HEK293 (cell line): Measurements from ENCODE around the gene GUK1.

Experiments
- BCL11A ChIP-seq: fragments of 450-650 bp; formaldehyde crosslinking; IDR thresholded peaks from 2 replicates; pipeline ENCODE4 v1.5.1; 2016; ENCODE audit warnings: low read depth, missing biosample characterization, missing genetic modification characterization
- GLIS1 ChIP-seq: fragments of 450-650 bp; formaldehyde crosslinking; IDR thresholded peaks from 2 replicates; pipeline ENCODE4 v1.5.1; 2016; ENCODE audit warnings: missing biosample characterization, missing genetic modification characterization
- GLIS2 ChIP-seq: fragments of 450-650 bp; formaldehyde crosslinking; IDR thresholded peaks from 2 replicates; pipeline ENCODE4 v1.5.1; 2016; ENCODE audit warnings: missing biosample characterization, missing genetic modification characterization
- IKZF3 ChIP-seq: fragments of 450-650 bp; IDR thresholded peaks from 2 replicates; pipeline ENCODE4 v1.5.0; 2018; ENCODE audit warnings: missing biosample characterization, mild to moderate bottlenecking, missing genetic modification characterization, moderate library complexity
- MZF1 ChIP-seq: fragments of 450-650 bp; formaldehyde crosslinking; IDR thresholded peaks from 2 replicates; pipeline ENCODE4 v1.5.1; 2017; ENCODE audit warnings: missing biosample characterization, missing genetic modification characterization, borderline replicate concordance
- RBAK ChIP-seq: fragments of 450-650 bp; formaldehyde crosslinking; IDR thresholded peaks from 2 replicates; pipeline ENCODE4 v1.5.1; 2016; ENCODE audit warnings: missing biosample characterization, missing genetic modification characterization
- SALL2 ChIP-seq: fragments of 450-650 bp; formaldehyde crosslinking; IDR thresholded peaks from 2 replicates; pipeline ENCODE4 v1.5.0; 2017; ENCODE audit warnings: missing biosample characterization, mild to moderate bottlenecking, missing genetic modification characterization, borderline replicate concordance
- SP3 ChIP-seq: fragments of 450-650 bp; formaldehyde crosslinking; IDR thresholded peaks from 2 replicates; pipeline ENCODE4 v1.5.1; 2016; ENCODE audit warnings: missing biosample characterization, missing genetic modification characterization
- TRIM28 ChIP-seq: IDR thresholded peaks from 2 replicates; pipeline ENCODE4 v1.6.1; 2011; ENCODE audit warnings: low read length, control low read depth, borderline replicate concordance
- YY1 ChIP-seq: fragments of 450-650 bp; formaldehyde crosslinking; IDR thresholded peaks from 2 replicates; pipeline ENCODE4 v1.5.1; 2018; ENCODE audit warnings: missing biosample characterization, missing genetic modification characterization
- ZBTB7A ChIP-seq: fragments of 450-650 bp; formaldehyde crosslinking; IDR thresholded peaks from 2 replicates; pipeline ENCODE4 v1.5.1; 2016; ENCODE audit warnings: low read depth, missing biosample characterization, missing genetic modification characterization
- ZBTB8A ChIP-seq: fragments of 450-650 bp; formaldehyde crosslinking; IDR thresholded peaks from 2 replicates; pipeline ENCODE4 v1.5.1; 2016; ENCODE audit warnings: missing biosample characterization, missing genetic modification characterization
- ZNF10 ChIP-seq: fragments of 450-650 bp; formaldehyde crosslinking; IDR thresholded peaks from 2 replicates; pipeline ENCODE4 v1.5.1; 2017; ENCODE audit warnings: missing biosample characterization, missing genetic modification characterization
- ZNF157 ChIP-seq: fragments of 450-650 bp; formaldehyde crosslinking; IDR thresholded peaks from 2 replicates; pipeline ENCODE4 v1.5.1; 2016; ENCODE audit warnings: missing biosample characterization, missing genetic modification characterization
- ZNF211 ChIP-seq: fragments of 450-650 bp; formaldehyde crosslinking; IDR thresholded peaks from 2 replicates; pipeline ENCODE4 v1.5.1; 2016; ENCODE audit warnings: low read depth, missing biosample characterization, missing genetic modification characterization
- ZNF248 ChIP-seq: fragments of 450-650 bp; formaldehyde crosslinking; IDR thresholded peaks from 2 replicates; pipeline ENCODE4 v1.5.1; 2017; ENCODE audit warnings: missing biosample characterization, missing genetic modification characterization
- ZNF350 ChIP-seq: fragments of 450-650 bp; formaldehyde crosslinking; IDR thresholded peaks from 2 replicates; pipeline ENCODE4 v1.5.0; 2017; ENCODE audit warnings: missing biosample characterization, mild to moderate bottlenecking, missing genetic modification characterization
- ZNF416 ChIP-seq: fragments of 450-650 bp; formaldehyde crosslinking; IDR thresholded peaks from 2 replicates; pipeline ENCODE4 v1.5.1; 2016; ENCODE audit warnings: missing biosample characterization, missing genetic modification characterization
- ZNF501 ChIP-seq: fragments of 450-650 bp; formaldehyde crosslinking; IDR thresholded peaks from 2 replicates; pipeline ENCODE4 v1.5.1; 2016; ENCODE audit warnings: missing biosample characterization, missing genetic modification characterization
- ZNF510 ChIP-seq: fragments of 450-650 bp; formaldehyde crosslinking; IDR thresholded peaks from 2 replicates; pipeline ENCODE4 v1.5.1; 2018; ENCODE audit warnings: mild to moderate bottlenecking, missing genetic modification characterization, missing biosample characterization; ENCODE audit not compliant: insufficient replicate concordance
- ZNF530 ChIP-seq: fragments of 450-650 bp; formaldehyde crosslinking; IDR thresholded peaks from 2 replicates; pipeline ENCODE4 v1.5.1; 2016; ENCODE audit warnings: low read depth, missing biosample characterization, missing genetic modification characterization
- ZNF549 ChIP-seq: fragments of 450-650 bp; IDR thresholded peaks from 2 replicates; pipeline ENCODE4 v1.5.1; 2018; ENCODE audit warnings: missing biosample characterization, missing genetic modification characterization, mild to moderate bottlenecking, inconsistent platforms, moderate library complexity
- ZNF600 ChIP-seq: fragments of 450-650 bp; formaldehyde crosslinking; IDR thresholded peaks from 2 replicates; pipeline ENCODE4 v1.5.1; 2016; ENCODE audit warnings: missing biosample characterization, missing genetic modification characterization
- ZNF624 ChIP-seq: fragments of 450-650 bp; formaldehyde crosslinking; IDR thresholded peaks from 2 replicates; pipeline ENCODE4 v1.5.1; 2017; ENCODE audit warnings: missing biosample characterization, missing genetic modification characterization
- ZNF660 ChIP-seq: fragments of 450-650 bp; IDR thresholded peaks from 2 replicates; pipeline ENCODE4 v1.5.1; 2018; ENCODE audit warnings: missing biosample characterization, mild to moderate bottlenecking, missing genetic modification characterization
- ZNF677 ChIP-seq: fragments of 450-650 bp; IDR thresholded peaks from 2 replicates; pipeline ENCODE4 v1.5.0; 2018; ENCODE audit warnings: missing biosample characterization, mild to moderate bottlenecking, missing genetic modification characterization, moderate library complexity
- ZNF76 ChIP-seq: fragments of 450-650 bp; formaldehyde crosslinking; IDR thresholded peaks from 2 replicates; pipeline ENCODE4; 2016; ENCODE audit warnings: low read depth, missing biosample characterization, missing genetic modification characterization, borderline replicate concordance
- ZNF777 ChIP-seq: fragments of 450-650 bp; formaldehyde crosslinking; IDR thresholded peaks from 2 replicates; pipeline ENCODE4 v1.5.1; 2017; ENCODE audit warnings: missing biosample characterization, missing genetic modification characterization, borderline replicate concordance
- ZNF785 ChIP-seq: fragments of 450-650 bp; formaldehyde crosslinking; IDR thresholded peaks from 2 replicates; pipeline ENCODE4 v1.5.1; 2016; ENCODE audit warnings: missing biosample characterization, missing genetic modification characterization
- ZNF791 ChIP-seq: fragments of 450-650 bp; formaldehyde crosslinking; IDR thresholded peaks from 2 replicates; pipeline ENCODE4 v1.5.1; 2016; ENCODE audit warnings: missing biosample characterization, missing genetic modification characterization
- ZSCAN30 ChIP-seq: fragments of 450-650 bp; IDR thresholded peaks from 2 replicates; pipeline ENCODE4 v1.5.1; 2018; ENCODE audit warnings: missing biosample characterization, mild to moderate bottlenecking, missing genetic modification characterization, moderate library complexity
- TF ChIP-seq, protein P1 (sequence below): fragments of 450-650 bp; formaldehyde crosslinking; IDR thresholded peaks from 2 replicates; pipeline ENCODE4 v1.5.1; 2016; ENCODE audit warnings: missing biosample characterization, missing genetic modification characterization, borderline replicate concordance
- TF ChIP-seq, protein P2 (sequence below): fragments of 450-650 bp; formaldehyde crosslinking; IDR thresholded peaks from 2 replicates; pipeline ENCODE4 v1.5.1; 2017; ENCODE audit warnings: missing biosample characterization, missing genetic modification characterization
- TF ChIP-seq, protein P3 (sequence below): fragments of 450-650 bp; formaldehyde crosslinking; IDR thresholded peaks from 2 replicates; pipeline ENCODE4 v1.5.1; 2016; ENCODE audit warnings: missing biosample characterization, missing genetic modification characterization
- TF ChIP-seq, protein P4 (sequence below): fragments of 450-650 bp; formaldehyde crosslinking; IDR thresholded peaks from 2 replicates; pipeline ENCODE4 v1.5.1; 2016; ENCODE audit warnings: missing biosample characterization, missing genetic modification characterization, borderline replicate concordance

The GUK1 gene

DNA sequence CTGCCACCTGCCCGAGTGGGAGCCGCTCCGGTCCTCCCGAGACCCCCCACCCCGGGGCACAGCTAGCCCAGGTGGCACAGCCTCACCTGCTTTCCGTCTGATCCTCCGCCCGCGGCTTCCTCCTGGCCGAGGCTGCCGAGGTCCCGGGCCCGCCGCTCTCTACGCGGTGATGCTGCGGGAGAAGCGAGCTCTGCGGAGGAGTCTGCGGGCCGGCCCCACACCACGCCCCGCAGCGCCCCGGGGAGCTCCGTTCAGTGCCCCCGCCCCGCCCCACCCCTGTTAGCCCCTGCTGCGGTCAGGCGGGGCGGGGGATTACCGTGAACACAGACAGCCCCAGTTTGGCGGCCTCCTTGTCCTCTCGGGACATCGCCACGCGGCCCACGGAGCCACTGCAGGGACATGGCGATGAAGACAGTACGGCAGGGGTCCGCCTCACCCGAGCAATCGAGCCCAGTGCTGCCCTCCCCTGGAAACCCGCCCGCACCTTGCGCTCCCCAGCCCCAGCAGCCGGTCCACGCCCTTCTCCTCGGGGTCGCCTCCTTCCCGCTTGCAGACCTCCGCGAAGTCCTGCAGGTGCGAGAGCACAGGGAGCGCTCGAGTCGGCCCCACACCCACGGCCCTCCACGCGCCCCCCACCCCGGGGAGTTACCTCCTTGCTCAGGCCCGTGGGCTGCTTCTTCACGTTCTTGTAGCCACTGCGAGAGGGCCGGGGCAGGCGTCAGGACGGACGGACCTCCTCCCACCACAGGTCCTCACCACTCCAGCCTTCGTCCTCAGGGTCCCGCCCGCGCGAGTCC is 37.9 kb upstream of the GUK1 start (continued):
- TF ChIP-seq BCL11A (tag by site-specific recombination), result peak; percentile 56; the same call in 1 of the 2 replicates
- no peak for TF ChIP-seq SALL2
- TF ChIP-seq ZBTB8A, result peak; percentile 50; the same call in 1 of the 2 replicates
- TF ChIP-seq IKZF3 (tag by site-specific recombination), result no peak
- peak; percentile 89 for TF ChIP-seq ZNF501
- TF ChIP-seq ZBTB7A (tag by site-specific recombination), result peak; percentile 80; the same call in 1 of the 2 replicates
- peak; percentile 40; the same call in 1 of the 2 replicates for TF ChIP-seq YY1 (tag by site-specific recombination)
- TF ChIP-seq, protein P1, sequence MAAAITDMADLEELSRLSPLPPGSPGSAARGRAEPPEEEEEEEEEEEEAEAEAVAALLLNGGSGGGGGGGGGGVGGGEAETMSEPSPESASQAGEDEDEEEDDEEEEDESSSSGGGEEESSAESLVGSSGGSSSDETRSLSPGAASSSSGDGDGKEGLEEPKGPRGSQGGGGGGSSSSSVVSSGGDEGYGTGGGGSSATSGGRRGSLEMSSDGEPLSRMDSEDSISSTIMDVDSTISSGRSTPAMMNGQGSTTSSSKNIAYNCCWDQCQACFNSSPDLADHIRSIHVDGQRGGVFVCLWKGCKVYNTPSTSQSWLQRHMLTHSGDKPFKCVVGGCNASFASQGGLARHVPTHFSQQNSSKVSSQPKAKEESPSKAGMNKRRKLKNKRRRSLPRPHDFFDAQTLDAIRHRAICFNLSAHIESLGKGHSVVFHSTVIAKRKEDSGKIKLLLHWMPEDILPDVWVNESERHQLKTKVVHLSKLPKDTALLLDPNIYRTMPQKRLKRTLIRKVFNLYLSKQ (tag by site-specific recombination), result no peak
- no peak; the same call in 1 of the 2 replicates for TF ChIP-seq ZNF660 (tag by site-specific recombination)
- TF ChIP-seq ZNF350 (tag by site-specific recombination), result no peak
- no peak for TF ChIP-seq RBAK (tag by site-specific recombination)
- TF ChIP-seq ZSCAN30 (tag by site-specific recombination), result 0 out of 2 replicates have a peak, but pooled peaks have one; percentile 4
- peak; percentile 78; the same call in 1 of the 2 replicates for TF ChIP-seq GLIS1 (tag by site-specific recombination)
- TF ChIP-seq ZNF530 (tag by site-specific recombination), result no peak
- no peak for TF ChIP-seq ZNF211 (tag by site-specific recombination)
- TF ChIP-seq ZNF677 (tag by site-specific recombination), result no peak
- no peak for TF ChIP-seq ZNF510 (tag by site-specific recombination)
- no peak for TF ChIP-seq TRIM28
- TF ChIP-seq, protein P2, sequence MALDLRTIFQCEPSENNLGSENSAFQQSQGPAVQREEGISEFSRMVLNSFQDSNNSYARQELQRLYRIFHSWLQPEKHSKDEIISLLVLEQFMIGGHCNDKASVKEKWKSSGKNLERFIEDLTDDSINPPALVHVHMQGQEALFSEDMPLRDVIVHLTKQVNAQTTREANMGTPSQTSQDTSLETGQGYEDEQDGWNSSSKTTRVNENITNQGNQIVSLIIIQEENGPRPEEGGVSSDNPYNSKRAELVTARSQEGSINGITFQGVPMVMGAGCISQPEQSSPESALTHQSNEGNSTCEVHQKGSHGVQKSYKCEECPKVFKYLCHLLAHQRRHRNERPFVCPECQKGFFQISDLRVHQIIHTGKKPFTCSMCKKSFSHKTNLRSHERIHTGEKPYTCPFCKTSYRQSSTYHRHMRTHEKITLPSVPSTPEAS, result no peak
- peak; percentile 97 for TF ChIP-seq GLIS2 (tag by site-specific recombination)
- TF ChIP-seq, protein P3, sequence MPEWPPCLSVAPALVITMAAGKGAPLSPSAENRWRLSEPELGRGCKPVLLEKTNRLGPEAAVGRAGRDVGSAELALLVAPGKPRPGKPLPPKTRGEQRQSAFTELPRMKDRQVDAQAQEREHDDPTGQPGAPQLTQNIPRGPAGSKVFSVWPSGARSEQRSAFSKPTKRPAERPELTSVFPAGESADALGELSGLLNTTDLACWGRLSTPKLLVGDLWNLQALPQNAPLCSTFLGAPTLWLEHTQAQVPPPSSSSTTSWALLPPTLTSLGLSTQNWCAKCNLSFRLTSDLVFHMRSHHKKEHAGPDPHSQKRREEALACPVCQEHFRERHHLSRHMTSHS (tag by site-specific recombination), result no peak
- TF ChIP-seq ZNF10 (tag by site-specific recombination), result peak; percentile 16; the same call in 1 of the 2 replicates
- TF ChIP-seq ZNF624 (tag by site-specific recombination), result no peak
- TF ChIP-seq ZNF416 (tag by site-specific recombination), result no peak
- TF ChIP-seq ZNF777 (tag by site-specific recombination), result no peak
- TF ChIP-seq ZNF791 (tag by site-specific recombination), result no peak
- TF ChIP-seq ZNF785 (tag by site-specific recombination), result no peak
- TF ChIP-seq ZNF248 (tag by site-specific recombination), result no peak
- no peak for TF ChIP-seq ZNF157 (tag by site-specific recombination)
- TF ChIP-seq, protein P4, sequence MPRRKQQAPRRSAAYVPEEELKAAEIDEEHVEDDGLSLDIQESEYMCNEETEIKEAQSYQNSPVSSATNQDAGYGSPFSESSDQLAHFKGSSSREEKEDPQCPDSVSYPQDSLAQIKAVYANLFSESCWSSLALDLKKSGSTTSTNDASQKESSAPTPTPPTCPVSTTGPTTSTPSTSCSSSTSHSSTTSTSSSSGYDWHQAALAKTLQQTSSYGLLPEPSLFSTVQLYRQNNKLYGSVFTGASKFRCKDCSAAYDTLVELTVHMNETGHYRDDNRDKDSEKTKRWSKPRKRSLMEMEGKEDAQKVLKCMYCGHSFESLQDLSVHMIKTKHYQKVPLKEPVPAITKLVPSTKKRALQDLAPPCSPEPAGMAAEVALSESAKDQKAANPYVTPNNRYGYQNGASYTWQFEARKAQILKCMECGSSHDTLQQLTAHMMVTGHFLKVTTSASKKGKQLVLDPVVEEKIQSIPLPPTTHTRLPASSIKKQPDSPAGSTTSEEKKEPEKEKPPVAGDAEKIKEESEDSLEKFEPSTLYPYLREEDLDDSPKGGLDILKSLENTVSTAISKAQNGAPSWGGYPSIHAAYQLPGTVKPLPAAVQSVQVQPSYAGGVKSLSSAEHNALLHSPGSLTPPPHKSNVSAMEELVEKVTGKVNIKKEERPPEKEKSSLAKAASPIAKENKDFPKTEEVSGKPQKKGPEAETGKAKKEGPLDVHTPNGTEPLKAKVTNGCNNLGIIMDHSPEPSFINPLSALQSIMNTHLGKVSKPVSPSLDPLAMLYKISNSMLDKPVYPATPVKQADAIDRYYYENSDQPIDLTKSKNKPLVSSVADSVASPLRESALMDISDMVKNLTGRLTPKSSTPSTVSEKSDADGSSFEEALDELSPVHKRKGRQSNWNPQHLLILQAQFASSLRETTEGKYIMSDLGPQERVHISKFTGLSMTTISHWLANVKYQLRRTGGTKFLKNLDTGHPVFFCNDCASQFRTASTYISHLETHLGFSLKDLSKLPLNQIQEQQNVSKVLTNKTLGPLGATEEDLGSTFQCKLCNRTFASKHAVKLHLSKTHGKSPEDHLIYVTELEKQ (tag by site-specific recombination), result no peak
- peak; percentile 93 for TF ChIP-seq SP3 (tag by site-specific recombination)
- peak; percentile 55; the same call in 1 of the 2 replicates for TF ChIP-seq ZNF600
- TF ChIP-seq ZNF76 (tag by site-specific recombination), result peak; percentile 45; the same call in 1 of the 2 replicates
- TF ChIP-seq ZNF549 (tag by site-specific recombination), result no peak
- no peak for TF ChIP-seq MZF1 (tag by site-specific recombination)
